Cerebellar cortex (tissue), 1 donor: ENCODE data around the gene SLC8B1.

ENCODE experiments used
- DNase-seq: peaks from one replicate; pipeline ENCODE4 v3.0.0-alpha.2; 2015; ENCODE audit warnings: low spot score

SLC8B1 gene

DNA sequence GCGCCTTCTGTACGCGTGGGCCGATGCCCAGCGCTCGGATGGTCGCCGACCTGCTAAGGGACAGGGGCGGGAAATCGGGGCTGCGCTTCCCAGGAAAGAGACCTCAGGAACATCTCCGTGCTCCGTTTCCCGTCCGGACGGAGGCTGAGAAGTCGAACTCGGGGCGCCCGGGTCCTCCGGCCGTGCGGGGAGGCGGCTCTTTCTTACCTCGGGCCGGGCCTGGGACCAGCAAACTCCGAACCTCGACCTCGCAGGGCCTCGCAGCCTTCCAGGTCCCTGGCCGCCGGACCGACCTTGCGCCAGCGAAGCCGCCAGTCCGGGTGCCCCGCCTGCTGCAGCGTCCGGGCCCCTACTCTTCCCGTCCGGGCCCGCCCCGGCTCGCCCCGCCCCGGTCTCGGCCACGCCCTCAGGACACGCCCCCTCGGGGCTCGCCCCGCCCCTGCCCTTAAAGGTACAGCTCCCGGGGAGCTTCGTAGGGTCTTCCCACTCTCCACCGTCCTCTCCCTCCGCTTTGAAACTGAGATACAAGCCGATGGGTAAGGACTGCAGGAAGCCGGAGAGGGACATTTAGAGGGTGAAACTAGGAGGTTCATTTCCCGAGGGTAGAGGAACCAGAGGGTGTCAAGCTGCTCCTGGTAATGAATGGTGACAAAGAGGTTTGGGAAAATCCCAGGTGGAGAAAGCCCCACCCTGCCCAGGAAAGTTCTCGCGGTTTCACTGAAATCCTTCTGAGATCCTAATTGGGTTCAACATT is at the start of gene SLC8B1:
Gene SLC8B1 (minus strand): TSS at position 324 of the 754 bp plus-strand sequence. CDS start 2,231 bp downstream, outside the sequence.
- DNase-seq: peak; percentile 77

- no peak for DNase-seq
Observed at GRCh38 chr12:113382206-113382605, 47.3 kb upstream of the SLC8B1 start.

DNA sequence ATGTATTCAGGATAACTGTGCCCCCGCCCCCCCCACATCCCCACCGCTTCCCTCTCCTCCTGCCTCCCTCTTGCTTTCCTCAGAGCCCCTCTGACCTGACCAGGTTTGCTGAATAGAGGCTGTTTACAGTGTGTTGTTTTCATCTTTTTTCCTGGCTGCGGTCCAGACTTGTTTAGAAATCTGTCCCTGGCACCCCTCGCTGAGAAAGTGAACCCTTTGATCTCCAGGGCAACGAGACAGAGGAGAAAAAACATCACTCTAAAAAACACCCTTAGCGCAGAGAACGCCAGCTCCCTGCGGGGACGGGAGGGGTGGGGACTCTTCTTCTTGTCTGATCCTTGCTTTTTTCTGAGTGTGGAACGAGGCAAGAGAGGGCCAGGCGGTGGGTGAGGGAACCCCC is 46.3 kb upstream of the SLC8B1 start:
- DNase-seq: no peak

GRCh38 chr12:113378291-113378690 is 43.4 kb upstream of the SLC8B1 start:
- no peak for DNase-seq

GRCh38 chr12:113374823-113375428 is 40.0 kb upstream of the SLC8B1 start:
- no peak for DNase-seq

- DNase-seq: no peak
Observed at GRCh38 chr12:113373969-113374368, 39.1 kb upstream of the SLC8B1 start.

DNA sequence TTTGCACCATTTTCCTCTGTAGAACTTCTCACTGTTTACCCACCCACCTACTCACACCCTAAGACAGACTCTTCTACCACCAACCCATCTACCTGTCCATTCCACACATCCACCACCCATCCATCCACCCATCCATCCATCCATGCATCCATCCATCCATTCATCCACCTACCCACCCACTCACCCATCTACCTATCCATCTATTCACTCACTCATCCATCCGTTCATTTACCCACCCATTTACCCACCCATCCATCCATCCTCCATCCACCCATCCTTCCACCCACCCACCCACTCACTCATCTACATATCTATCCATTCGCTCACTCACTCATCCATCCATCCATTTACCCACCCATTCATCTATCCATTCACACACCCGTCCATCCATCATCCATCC is 38.5 kb upstream of the SLC8B1 start:
- no peak for DNase-seq

DNA sequence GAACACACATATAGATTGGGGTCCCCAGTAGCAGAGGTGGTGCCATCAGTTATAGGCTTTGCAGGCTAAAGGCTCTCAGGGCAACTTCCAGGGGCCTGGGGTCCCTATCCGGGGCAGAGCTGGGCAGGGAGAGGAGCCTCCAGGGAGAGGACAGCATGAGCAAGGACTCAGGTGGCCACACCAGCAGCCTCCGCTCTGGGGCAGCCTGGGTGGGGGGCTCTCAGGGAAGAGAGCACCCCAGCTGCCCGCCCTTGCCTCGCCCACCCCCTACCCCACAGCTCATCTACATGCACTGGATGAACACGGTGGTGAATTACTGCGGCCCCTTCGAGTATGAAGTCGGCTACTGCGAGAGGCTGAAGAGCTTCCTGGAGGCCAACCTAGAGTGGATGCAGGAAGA is 37.5 kb upstream of the SLC8B1 start:
- DNase-seq: no peak

DNA sequence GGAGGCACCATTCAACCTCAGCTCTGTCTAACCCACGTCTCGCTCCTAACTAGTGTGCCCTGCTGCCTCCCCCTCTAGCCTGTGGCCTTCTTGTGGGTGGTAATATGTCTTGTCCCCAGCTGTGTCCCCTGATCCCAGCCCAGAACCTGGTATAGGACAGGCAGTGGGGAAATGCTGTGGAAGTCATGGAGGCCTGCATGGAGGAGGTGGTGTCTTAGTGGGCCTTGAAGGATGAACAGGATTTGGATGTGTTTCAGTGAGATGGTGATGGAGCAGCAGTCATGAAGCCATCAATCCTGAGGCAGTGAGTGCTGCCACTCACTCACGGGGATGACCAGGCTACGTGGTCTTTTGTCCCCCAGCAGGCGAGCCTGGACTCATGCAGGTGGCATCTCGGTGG is 36.9 kb upstream of the SLC8B1 start:
- no peak for DNase-seq

DNA sequence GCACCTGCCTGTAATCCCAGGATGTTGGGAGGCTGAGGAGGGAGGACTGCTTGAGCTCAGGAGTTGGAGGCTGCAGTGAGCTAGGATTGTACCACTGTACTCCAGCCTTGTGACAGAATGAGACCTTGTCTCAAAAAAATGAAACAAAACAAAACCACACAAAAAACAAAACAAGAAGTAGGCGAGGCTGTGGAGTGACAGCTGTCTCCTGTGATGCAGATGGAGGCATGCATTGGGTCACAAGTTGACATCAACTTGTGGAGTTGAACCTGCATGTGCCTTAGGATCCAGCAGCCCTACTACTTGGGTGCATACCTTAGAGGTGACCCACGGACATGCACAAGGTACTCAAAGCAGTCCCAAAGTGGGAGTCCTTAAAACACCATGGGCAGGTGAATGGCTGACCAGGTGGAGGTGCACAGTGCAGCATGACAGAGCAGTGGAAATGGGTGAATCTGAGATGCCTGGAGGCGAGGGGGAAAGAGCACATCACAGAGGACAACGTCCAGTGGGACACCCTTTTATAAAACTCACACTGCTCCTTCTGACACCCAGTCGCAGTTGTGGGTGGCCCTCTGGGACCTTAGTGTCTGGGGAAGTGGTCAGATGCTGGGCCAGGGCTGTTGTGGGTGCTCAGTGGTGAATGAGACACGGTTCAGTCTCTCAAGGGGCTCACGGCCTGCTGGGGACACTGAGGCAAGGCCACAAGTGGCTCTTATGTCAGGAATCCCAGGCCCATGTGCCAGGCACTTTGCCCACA is 36.2 kb upstream of the SLC8B1 start:
- DNase-seq: no peak

- no peak for DNase-seq
Observed at GRCh38 chr12:113369391-113369985, 34.6 kb upstream of the SLC8B1 start.

GRCh38 chr12:113368331-113368730 is 33.4 kb upstream of the SLC8B1 start:
- no peak for DNase-seq

DNA sequence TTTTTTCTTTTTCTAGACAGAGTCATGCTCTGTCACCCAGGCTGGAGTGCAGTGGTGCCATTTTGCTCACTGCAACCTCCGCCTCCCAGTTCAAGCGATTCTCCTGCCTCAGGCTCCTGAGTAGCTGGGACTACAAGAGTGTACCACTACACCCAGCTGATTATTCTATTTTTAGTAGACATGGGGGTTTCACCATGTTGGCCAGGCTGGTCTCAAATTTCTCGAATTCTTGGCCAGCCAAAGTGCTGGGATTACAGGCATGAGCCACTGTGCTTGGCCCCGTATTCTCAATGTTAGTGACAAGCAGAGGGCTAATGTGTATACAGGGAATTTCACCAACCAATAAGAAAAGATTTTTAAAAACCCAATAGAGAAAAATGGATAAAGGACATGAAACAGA is 31.9 kb upstream of the SLC8B1 start:
- DNase-seq: no peak

- no peak for DNase-seq
Observed at GRCh38 chr12:113365639-113366395, 30.9 kb upstream of the SLC8B1 start.

- no peak for DNase-seq
Observed at GRCh38 chr12:113364698-113365097, 29.8 kb upstream of the SLC8B1 start.

DNA sequence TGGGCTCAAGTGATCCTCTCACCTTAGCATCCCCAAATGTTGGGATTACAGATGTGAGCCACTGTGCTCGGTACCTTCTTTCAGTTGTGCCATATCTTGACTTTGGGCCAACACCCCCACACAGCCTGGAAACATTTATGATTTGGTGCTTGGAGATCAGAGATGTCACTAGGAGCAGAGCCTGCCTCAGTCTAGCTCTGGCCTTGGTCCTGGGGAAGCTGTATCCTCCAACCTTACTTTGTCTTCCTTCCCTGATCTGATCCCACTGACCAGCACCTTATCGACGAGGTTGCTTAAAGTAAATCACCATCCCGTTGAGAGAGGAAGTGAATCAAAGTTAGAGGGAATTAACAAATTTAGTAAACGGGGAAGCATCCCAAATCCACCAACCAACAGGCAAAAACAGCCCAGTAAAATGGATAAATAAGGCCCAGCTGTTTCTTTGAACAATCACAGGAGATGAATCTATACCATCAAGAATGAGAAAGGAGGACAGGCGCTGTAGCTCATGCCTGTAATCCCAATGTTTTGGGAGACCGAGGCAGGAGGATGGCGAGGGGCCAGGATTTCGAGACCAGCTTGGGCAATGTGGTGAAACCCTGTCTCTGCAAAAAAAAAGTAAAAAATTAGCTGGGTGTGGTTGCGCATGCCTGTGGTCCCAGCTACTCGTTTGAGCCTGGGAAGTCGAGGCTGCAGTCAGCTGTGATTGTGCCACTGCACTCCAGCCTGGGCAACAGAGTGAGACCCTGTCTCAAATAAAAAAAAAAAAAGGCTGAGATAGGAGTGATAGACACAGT is 26.9 kb upstream of the SLC8B1 start:
- no peak for DNase-seq

DNA sequence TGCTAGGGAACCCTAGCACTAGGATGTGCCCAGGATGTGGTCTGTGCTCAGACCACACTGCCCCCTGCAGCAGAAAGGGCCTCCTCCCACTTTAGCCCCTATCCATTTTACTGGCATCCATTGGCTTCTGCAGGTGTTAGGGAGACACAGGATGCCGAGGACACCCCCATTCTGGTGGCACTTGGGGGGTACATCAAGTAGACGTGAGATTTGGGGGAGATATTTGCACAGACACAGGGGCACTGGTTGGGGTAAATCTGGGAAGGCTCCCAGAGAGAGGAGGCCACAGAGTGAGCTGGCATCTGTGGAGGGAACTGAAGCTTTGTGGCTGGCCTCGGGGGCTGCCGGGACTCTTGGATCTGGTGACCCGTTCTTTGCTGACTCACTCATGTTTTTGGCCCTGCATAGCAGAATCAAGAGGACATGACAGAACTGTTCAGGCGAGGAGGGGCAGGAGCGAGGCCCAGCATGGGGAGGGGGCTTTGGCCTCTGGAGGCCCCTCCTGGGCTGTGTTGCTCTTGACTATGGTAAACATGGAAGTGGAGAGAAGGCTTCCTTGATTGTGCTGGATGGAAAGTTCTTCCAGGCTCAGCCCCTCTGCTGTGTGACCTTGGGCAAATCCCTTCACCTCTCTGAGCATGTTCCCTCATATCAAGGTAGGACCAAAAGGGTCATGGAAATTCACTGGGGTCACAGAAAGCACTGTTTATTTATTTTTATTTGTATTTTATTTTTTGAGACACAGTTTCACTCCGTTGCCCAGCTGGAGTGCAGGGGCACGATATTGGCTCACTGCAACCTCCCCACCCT is 25.2 kb upstream of the SLC8B1 start:
- DNase-seq: no peak

DNA sequence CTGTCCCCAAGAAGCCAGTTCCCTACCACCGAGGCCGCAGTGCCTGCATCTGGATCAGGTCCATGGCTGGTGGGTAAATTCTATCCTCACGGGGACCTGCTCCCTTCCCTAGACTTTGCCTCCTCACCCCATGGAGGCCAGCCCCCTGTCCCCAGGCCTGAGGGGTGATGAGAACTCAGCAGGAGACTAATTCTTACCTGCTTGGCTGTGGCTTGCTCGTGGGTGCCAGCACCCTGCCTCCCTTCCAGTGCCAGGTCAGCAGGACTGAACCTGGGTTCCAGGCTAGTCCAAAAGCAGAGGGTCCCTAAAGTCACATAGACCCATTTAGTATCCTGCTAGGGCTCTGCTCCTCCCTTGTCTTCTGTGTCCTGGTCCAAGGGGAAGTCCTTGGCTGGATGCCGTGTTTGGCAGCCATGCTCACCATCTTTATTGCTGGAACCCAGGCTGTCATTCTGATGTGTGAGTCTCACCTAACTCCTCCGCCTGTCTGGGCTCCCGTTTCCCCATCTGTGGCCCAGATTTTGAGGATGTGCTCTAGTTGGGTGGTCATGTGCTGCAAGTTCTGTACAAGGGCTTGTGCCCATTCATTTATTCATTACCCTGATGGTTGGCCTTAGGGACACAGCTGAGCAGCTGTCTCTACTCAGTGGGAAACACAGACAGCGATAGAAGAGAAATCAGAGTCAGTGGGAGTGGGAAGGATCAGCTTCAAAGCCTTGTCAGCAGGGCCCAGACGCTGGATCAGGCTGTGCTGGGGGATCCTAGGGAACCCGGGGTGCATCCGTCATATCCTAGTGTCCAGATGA is 24.4 kb upstream of the SLC8B1 start:
- DNase-seq: peak; percentile 90

GRCh38 chr12:113358381-113359132 is 23.6 kb upstream of the SLC8B1 start, which contains the start of gene PLBD2:
Gene PLBD2, plus strand, starts transcription at chr12:113358587. Its CDS starts 14 bp downstream, at chr12:113358601.
- peak; percentile 94 for DNase-seq
